Myocyte (in vitro differentiated cells): ENCODE results near the gene CTNND2. TPM values are rescaled to one million over a fixed set of nuclear protein-coding genes. Genes with fewer than 3 reads are reported as not detected.

ENCODE experiments used
- DNase-seq: peaks from one replicate; pipeline ENCODE4 v3.0.0-alpha.2; 2012; ENCODE audit warnings: low read depth
- total RNA-seq: library from RNA; depleted of rRNA; stranded (reverse); fragments of >200 nt; gene quantifications from 2 replicates; pipeline ENCODE4 v1.2.3, GENCODE V29; 2014

CTNND2 gene
- total RNA-seq, 1 donor from 2014 or later, result 0.05 TPM

DNA sequence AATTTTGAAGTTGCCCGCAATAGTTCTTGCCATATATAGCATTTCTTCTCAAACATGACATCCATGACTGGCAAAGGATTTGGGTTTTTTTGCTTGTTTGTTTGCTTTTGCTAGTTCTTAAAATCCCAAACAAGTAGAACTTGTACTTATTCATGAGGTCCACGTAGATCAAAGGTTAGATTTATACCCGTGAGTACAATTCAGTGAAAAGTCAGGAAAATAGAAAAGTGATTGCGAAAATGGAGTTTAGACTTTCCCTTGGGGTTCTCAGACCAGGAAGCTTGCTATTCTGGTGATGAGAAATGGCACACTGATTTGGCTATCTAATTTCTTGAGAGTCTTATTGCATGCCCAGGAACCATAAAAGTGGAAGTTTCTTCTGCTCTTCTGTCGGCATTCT, 304.7 kb downstream of the CTNND2 start:
- DNase-seq, result no peak

DNA sequence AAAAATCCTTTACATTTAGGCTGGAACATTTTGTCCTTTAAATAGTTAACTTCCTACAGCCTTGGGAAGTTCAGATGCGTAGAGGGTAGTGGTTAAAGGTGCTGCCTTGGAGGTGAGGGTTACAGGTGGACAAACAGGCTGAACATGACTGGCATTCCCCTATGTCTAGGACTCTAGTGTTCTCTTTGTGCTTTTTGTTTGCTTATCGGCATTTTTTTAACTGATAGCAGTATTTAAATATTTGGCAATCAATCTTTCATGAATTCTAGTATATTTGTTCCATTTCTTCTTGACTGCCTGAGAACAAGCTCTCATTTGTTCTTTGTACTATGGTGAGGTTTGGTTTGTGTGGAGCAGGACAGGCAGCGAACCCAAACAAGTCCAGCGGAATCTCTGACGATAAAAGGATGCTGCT, 307.6 kb downstream of the CTNND2 start:
- DNase-seq, result no peak

DNA sequence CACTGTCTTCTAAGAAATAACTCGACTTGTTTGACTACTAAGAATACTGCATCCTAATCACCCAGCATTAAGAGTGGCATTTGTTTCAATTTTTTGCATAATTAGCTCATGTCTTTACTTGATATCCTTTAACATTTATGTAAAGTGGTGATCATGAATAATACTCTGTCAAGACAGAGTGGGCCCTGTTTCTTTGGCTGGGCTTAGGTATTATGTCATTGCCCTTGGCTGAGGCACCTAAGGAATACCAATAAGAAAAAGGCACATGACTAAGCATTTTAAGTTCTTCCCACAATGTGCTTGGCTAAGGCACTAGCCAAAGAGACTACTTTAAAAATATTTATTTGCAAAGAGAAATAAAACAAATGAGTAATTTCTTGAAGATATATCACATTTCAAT, 308.1 kb downstream of the CTNND2 start:
- DNase-seq, result no peak

DNA sequence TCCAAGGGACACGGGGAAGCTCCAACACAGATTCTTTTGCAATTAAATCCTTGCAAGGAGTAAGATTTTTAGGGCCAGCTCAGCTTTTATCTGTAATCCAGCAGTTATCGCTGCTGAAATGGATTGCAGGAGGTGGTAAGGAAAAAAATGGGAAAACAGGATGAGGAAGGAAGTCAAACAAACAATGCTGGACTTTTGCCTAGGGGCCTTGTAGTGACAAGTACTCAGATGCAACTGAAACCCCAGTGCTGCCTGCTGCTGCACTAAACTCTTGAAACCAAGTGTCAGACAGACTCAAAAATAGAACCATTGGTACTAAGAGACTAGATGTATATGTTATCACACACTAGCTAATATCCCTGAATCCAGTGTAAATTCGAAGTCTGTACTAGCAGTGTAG, 309.2 kb downstream of the CTNND2 start:
- DNase-seq, result no peak

- DNase-seq, result no peak
Measured at GRCh38 chr5:11594021-11594420, 310.2 kb downstream of the CTNND2 start.

GRCh38 chr5:11590475-11590874, 313.8 kb downstream of the CTNND2 start:
- no peak for DNase-seq

- DNase-seq, result peak; percentile 1
Measured at GRCh38 chr5:11588803-11589202, 315.4 kb downstream of the CTNND2 start.

DNA sequence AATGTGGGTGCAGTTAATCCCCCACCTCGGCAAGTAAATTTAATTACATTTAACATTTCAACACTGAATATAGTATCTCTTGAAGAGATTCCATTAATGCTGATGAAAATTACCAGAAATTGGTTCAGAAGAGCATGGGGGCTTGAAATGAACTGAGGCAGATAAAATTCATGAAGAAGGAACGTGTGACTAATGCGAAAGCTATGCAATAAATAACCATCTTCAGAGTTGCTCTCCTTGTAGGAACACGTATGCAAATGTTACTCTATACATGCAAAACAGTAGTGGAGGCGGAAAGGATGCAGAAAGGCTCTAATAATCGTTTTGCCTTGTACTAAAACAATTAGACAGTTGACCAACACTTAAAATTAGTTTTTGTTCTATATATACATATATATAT, 320.2 kb downstream of the CTNND2 start:
- no peak for DNase-seq

- DNase-seq, result no peak
Measured at GRCh38 chr5:11579351-11579750, 324.9 kb downstream of the CTNND2 start.

DNA sequence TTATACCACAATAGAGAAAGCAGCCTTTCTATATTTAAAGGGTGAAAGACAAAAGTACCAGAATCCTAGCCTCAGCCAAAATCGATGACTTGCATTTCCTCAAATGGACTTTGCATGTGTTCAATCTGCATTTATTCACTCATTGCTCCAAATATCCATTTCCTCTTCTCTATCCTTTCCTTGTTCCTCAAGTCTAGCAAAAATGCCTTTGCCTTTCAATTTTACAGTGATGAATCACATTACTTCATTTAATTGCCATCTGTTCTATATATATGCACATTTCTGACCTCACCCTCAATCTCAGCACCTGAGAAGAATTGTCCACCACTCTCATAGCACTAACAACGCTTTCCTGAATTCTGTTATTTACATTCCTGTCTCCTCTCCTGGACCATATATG, 329.5 kb downstream of the CTNND2 start:
- DNase-seq, result no peak

DNA sequence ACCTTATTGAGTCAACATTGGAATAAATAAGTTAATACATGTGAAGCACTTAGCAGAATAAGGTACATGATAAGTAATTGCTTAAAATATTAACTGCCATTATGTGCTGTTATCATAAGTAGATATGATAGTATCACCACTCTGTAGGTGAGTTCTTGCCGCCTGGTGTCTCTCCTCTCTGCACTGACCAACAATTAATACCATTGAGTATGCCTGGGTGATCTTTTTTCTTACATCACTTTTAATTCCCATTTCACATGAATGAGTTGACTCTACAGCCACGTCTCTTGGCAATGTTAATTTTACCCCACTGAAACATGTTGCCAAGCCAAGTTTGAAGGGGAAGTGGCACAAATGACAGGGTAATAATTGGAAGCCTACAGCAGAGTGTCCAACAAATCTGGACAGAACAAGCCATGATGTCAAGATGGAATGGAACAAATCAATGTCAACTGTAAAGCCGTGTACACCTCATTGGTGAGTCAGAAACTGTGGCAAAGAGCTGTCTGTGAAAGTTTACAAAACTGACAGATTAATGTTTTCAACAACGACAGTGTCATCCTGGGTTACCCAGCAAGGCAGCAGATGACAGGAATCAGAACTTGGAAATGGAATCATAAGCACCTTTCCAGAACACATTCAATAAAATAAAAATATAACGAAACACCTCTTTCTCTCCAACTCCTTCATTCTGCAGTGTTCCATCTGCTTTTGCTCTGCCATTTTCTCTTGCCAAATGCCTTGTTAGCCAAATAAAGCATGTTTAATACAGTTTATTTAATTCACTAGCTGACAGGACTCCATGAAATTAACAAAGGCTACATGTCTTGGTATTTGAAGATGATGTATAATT, 330.9 kb downstream of the CTNND2 start:
- no peak for DNase-seq

DNA sequence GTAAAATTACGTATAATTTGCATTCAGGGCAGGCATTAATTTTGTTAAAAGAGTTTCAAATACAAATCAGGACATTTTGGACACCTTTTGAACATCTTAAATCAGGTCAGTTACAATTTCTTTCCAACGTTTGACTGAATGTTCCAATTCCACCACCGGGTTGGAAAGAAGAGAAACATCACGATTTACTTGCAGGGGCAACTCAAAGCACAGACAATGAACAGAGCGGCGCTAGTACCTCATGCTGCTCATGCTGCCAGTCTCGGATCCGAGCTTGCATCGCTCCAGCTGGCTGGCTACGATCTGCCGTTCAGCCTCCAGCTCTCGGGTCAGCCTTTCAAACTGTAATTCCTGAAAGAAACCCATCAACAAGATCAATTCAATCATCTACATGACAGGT, 339.5 kb downstream of the CTNND2 start:
- no peak for DNase-seq

- DNase-seq, result no peak
Measured at GRCh38 chr5:11563822-11564221, 340.4 kb downstream of the CTNND2 start.

DNA sequence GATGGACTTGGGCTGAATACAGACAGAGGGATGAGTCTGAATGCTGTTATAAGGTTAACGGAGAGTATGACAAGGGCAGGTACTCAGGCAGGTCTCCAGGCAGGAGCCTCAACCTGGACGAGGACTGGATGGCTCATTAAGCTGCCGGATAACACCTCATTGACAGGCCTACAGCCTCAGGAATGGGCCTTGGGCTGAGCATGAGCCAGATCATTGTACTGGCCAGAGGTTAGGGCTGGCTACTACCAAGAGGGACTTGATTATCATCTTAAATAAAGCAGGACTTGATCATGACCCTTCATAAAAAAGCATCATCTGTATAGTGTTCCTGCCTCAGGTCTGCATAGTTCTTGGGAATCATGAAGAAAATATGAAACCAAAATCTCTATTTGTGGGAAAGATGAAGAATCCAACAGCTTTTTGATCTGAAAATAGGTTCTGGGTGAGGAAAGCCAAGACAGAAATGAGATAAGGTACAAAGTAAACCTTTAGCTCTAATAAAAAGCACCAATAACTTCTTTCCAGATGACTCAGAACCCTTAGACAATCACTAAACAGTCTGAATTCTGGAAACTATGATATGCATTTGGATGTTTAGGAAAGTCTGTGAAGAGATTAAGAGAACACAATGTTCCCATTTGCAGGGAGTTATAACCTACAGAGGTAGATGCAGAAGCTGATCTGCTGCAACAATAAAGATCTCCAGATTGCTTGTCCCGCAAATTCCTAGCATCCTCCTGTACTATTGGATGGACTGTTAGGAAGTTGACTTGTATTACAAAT, 343.1 kb downstream of the CTNND2 start:
- no peak for DNase-seq

- DNase-seq, result no peak
Measured at GRCh38 chr5:11557063-11557462, 347.2 kb downstream of the CTNND2 start.

DNA sequence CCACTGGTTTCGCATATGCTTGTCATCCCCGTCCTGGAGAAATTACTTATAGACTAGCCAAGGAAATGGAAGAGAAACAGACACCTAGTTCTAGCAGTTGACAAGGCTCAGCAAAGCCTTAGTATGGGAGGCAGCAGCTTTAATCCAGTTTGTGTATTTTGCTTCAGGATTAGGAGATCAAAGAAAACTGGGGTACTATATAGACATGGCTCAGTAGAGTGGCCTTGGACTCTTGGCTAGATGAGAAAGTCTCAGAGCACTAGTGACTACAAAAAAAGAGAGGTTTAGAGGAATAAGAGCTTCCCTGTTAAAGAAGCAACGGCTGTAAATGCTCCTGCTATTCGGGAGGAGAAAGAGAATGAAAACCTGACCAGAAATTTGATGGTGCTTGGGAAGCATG, 349.1 kb downstream of the CTNND2 start:
- DNase-seq, result no peak

GRCh38 chr5:11547730-11548129, 356.5 kb downstream of the CTNND2 start:
- no peak for DNase-seq

DNA sequence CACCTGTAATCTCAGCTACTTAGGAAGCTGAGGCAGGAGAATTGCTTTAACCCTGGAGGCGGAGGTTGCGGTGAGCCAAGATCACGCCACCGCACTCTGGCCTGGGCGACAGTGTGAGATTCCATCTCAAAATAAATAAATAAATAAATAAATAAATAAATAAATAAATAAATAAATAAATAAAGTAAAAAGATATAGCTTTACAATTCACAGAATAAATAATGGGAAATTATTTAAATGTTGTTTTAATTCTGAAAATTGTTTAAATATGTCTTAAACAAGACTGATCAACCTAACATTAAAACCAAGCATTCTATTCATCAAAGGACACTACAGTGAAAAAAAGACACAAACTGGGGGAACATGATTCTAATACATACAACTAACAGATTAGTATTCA, 357.1 kb downstream of the CTNND2 start:
- no peak for DNase-seq

- no peak for DNase-seq
Measured at GRCh38 chr5:11540112-11540511, 364.1 kb downstream of the CTNND2 start.

- DNase-seq, result peak; percentile 66
Measured at GRCh38 chr5:11531811-11532555, 372.3 kb downstream of the CTNND2 start.

DNA sequence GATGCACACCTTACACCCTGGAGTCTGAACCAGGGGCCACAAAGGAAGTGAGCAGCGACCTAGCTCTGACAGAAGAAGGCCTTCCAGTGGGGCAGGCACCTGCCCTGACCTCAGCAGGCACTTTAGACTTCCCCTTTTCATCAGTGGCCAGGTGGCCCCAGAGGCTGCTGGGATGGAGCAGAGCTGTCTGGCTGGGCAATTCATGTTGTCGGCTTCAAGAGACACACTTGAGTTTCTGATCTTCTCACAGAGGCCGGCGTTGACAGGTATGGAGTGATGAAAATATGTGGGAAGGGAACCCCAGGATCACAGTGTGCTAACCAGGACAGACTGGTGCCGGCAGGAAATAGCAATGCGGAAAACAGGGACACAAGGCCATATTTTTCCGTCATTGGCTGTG, 375.5 kb downstream of the CTNND2 start:
- DNase-seq, result no peak
